Ectodermal cell (in vitro differentiated cells): ENCODE results near the gene DEPDC5.
"Not testable (repeated sequence)": the region's sequence is repeated elsewhere in the genome, so short reads cannot be mapped to it uniquely, and the experiment has no call there.

Experiments
- H3K27ac ChIP-seq: 2 replicates; pipeline ENCODE4 v1.7.0; 2013; ENCODE audit warnings: mild to moderate bottlenecking, low read depth, low read length; ENCODE audit not compliant: insufficient read depth, poor library complexity, severe bottlenecking
- H3K27me3 ChIP-seq: 2 replicates; pipeline ENCODE4 v1.7.0; 2013; ENCODE audit warnings: mild to moderate bottlenecking, low read length; ENCODE audit not compliant: insufficient read depth, control insufficient read depth, poor library complexity, severe bottlenecking
- H3K36me3 ChIP-seq: one replicate; pipeline ENCODE4 v1.7.0; 2013; ENCODE audit warnings: low read length; ENCODE audit not compliant: control insufficient read depth, insufficient read depth
- H3K4me1 ChIP-seq: one replicate; pipeline ENCODE4 v1.7.0; 2013; ENCODE audit warnings: low read length; ENCODE audit not compliant: control insufficient read depth, insufficient read depth
- H3K4me3 ChIP-seq: 2 replicates; pipeline ENCODE4 v1.7.0; 2013; ENCODE audit warnings: low read depth, low read length, control low read depth; ENCODE audit not compliant: insufficient read depth
- H3K9me3 ChIP-seq: 2 replicates; pipeline ENCODE4 v1.7.0; 2013; ENCODE audit warnings: mild to moderate bottlenecking, low read length, moderate library complexity; ENCODE audit not compliant: control insufficient read depth
- WGBS, 2 experiments: methylation state at CpG; one replicate each; pipeline ENCODE4 v1.1.7; 2013; ENCODE audit warnings: missing lambda C conversion rate in 2 of 2; 5-methylcytosine and 5-hydroxymethylcytosine counted together

The DEPDC5 gene

DNA sequence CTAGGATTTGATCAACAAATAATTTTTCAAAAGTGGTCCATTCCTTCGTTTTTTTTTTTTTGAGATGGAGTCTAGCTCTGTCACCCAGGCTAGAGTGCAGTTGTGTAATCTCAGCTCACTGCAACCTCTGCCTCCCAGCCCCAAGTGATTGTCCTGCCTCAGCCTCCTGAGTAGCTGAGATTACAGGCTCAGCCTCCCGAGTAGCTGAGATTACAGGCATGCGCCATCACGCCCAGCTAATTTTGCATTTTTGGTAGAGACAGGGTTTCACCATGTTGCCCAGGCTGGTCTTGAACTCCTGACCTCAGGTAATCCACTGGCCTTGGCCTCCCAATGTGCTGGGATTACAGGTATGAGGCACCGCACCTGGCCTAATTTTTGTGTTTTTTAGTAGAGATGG, 5.0 kb downstream of the DEPDC5 start:
- H3K27ac ChIP-seq, H3K4me3 ChIP-seq, H3K4me1 ChIP-seq, H3K9me3 ChIP-seq, H3K36me3 ChIP-seq, H3K27me3 ChIP-seq: not testable (repeated sequence)
- WGBS, 2 experiments = 93 to 94% methylated on average over 5 of the region's 5 CpGs

DNA sequence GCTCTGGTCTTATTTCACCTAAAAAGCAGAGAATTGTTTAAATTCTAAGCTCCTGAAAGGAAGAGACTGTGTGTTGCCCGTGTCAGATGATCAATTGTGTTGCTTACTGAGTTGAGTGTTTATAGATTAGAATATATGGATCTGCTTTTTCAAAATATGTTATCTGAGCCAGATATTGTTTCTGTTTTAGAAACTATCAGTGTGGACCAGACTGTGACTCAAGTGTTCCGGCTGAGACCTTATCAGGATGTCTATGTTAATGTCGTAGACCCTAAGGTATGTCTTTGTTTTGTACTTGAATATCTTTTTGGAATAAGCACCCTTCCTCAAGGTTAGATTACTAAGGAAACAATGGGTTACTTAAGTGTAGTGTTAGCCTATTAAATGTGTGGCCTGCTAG, 11.0 kb downstream of the DEPDC5 start:
- 97 to 99% methylated on average over 3 of the region's 3 CpGs for WGBS, 2 experiments
- Histone ChIP-seq H3K4me1 (no peaks in the 10 kb centered on the region), H3K36me3 (peaks cover 12% of the 10 kb centered on the region), H3K27me3 (no peaks in the 10 kb centered on the region), H3K4me3 (no peak overlapping the region), H3K9me3 (no peaks in the 10 kb centered on the region), H3K27ac (no peak overlapping the region)

DNA sequence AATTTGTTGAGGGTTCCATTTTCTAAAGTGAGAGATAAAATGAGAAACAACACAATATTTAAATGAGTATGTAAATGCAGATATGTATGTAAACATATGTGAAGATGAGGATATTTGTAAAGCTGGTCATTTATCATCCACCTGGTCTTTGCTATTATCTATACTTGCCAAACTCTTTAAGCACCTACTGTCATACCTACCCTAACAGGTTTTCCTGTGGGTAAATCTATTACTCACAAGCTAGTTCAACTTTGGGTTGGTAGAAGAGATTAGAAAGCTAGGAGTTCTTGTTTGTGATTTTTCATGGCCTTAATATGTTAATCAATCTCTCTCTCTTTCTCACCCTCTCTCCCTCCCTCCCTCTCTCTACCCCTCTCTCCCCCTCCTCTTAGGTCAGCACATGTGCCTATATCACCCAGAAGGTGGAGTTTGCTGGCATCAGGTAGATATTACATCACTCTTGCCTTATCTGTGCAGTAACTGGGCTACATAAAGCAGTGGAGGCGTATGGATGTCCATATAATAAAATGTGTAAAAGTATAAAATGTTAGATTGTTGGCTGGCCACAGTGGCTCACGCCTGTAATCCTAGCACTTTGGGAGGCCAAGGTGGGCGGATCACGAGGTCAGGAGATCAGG, 14.7 kb downstream of the DEPDC5 start:
- Histone ChIP-seq H3K27ac (no peak overlapping the region), H3K4me1 (no peaks in the 10 kb centered on the region), H3K4me3 (no peak overlapping the region), H3K36me3 (peaks cover 15% of the 10 kb centered on the region), H3K9me3 (no peaks in the 10 kb centered on the region), H3K27me3 (no peaks in the 10 kb centered on the region)
- WGBS, 2 experiments = 90 to 94% methylated on average over 4 of the region's 4 CpGs

DNA sequence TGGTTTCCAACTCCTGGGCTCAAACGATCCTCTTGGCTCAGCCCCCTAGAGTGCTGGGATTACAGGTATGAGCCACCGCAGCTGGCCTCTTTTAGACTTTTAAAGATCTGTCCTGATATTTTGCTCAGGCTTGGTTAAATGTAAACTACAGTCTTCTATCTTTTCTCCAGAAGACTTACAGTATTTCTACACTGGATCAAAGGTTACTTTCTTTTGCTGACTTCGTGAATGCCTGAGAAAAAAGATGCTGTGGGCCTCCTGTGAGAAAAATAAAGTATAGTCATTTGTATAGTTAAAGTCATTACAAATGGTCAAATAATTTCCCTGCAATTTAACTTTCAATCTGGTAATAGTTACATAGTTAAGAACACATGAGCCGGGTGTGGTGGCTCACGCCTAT, 19.6 kb downstream of the DEPDC5 start:
- Histone ChIP-seq H3K27me3 (no peaks in the 10 kb centered on the region), H3K9me3 (no peaks in the 10 kb centered on the region), H3K36me3 (peaks cover 10% of the 10 kb centered on the region), H3K4me1 (no peaks in the 10 kb centered on the region), H3K4me3 (no peak overlapping the region), H3K27ac (no peak overlapping the region)
- 92 to 96% methylated on average over 4 to 5 of the region's 5 CpGs for WGBS, 2 experiments

GRCh38 chr22:31776231-31776630, 22.4 kb downstream of the DEPDC5 start:
- Histone ChIP-seq H3K4me1 (no peaks in the 10 kb centered on the region), H3K36me3 (peaks cover 7% of the 10 kb centered on the region), H3K27ac (no peak overlapping the region), H3K9me3 (no peaks in the 10 kb centered on the region), H3K27me3 (no peaks in the 10 kb centered on the region), H3K4me3 (no peak overlapping the region)
- 90 to 94% methylated on average over 4 of the region's 4 CpGs for WGBS, 2 experiments

DNA sequence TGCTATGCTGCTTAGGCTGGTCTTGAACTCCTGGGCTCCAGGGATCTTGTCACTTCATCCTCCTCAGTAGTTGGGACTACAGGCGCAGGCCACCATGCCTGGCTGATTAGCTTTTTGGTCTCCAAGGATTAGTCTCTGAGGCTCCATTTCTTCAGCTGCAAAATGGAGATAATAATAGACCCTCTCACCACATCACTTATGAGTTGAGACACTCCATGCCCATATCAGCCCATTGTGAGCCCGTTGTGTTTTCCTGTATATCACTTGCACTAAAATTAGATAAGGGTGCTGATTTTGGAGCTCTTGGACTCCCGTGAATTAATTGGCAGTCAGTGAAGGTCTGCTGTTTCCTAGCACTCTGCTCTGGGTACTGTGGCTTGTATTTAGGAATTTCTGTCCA, 36.0 kb downstream of the DEPDC5 start:
- Histone ChIP-seq H3K27ac (no peak overlapping the region), H3K4me3 (no peak overlapping the region), H3K4me1 (no peaks in the 10 kb centered on the region), H3K27me3 (no peaks in the 10 kb centered on the region), H3K9me3 (no peaks in the 10 kb centered on the region), H3K36me3 (no peaks in the 10 kb centered on the region)
- WGBS, 2 experiments = 83 to 92% methylated on average over 3 of the region's 3 CpGs

DNA sequence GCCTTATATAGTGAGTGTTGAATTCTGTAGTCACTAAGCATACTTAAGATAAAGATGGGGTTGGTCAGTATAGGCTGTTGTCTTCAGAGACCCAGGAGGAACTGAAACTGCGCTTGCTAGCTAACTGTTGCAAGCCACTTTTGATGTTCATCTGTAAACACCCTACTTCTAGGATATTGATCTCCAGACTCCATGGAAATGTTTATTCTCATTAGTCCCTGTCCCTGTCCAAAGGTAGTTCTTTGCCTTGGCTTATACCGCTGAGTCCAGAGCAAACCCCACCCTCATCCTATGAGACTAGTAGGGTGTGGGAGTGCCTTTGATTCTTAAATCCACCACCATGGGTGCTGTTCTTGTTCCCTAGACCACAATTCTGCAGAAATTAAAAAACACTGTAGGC, 36.4 kb downstream of the DEPDC5 start:
- no peaks in the 10 kb centered on the region for H3K27me3 ChIP-seq
- no peak overlapping the region for H3K27ac ChIP-seq
- no peaks in the 10 kb centered on the region for H3K36me3 ChIP-seq
- no peaks in the 10 kb centered on the region for H3K9me3 ChIP-seq
- H3K4me1 ChIP-seq = no peaks in the 10 kb centered on the region
- no peak overlapping the region for H3K4me3 ChIP-seq
- 94 to 95% methylated on average over 1 to 2 of the region's 2 CpGs for WGBS, 2 experiments

GRCh38 chr22:31799358-31799757, 45.5 kb downstream of the DEPDC5 start:
- peaks cover 20% of the 10 kb centered on the region for H3K36me3 ChIP-seq
- H3K9me3 ChIP-seq, H3K27ac ChIP-seq, H3K27me3 ChIP-seq, H3K4me1 ChIP-seq, H3K4me3 ChIP-seq: not testable (repeated sequence)
- WGBS, 2 experiments = 84 to 97% methylated on average over 6 to 8 of the region's 8 CpGs

GRCh38 chr22:31800065-31800464, 46.2 kb downstream of the DEPDC5 start:
- H3K36me3 ChIP-seq = peaks cover 20% of the 10 kb centered on the region

DNA sequence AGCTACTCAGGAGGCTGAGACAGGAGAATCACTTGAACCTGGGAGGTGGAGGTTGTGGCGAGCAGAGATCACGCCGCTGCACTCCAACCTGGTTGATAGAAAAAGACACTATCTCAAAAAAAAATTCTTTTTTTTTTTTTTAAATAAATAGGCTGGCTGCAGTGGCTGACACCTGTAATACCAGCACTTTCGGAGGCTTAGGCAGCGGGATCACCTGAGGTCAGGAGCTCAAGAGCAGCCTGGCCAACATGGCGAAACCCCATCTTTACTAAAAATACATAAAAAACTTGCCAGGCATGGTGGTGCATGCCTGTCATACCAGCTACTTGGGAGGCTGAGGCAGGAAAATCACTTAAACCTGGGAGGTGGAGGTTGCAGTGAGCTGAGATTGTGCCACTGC, 47.0 kb downstream of the DEPDC5 start:
- H3K9me3 ChIP-seq, H3K27ac ChIP-seq, H3K4me3 ChIP-seq, H3K27me3 ChIP-seq, H3K4me1 ChIP-seq: not testable (repeated sequence)
- whole genome bisulfite sequencing, 2 experiments = 94 to 99% methylated on average over 4 to 6 of the region's 6 CpGs
- H3K36me3 ChIP-seq = peaks cover 20% of the 10 kb centered on the region

More at GRCh38 chr22:31800065-31800464, 46.2 kb downstream of the DEPDC5 start:
- H3K4me3 ChIP-seq = no peak overlapping the region
- H3K9me3 ChIP-seq = no peaks in the 10 kb centered on the region
- H3K27ac ChIP-seq = no peak overlapping the region
- no peaks in the 10 kb centered on the region for H3K27me3 ChIP-seq
- H3K4me1 ChIP-seq = no peaks in the 10 kb centered on the region

DNA sequence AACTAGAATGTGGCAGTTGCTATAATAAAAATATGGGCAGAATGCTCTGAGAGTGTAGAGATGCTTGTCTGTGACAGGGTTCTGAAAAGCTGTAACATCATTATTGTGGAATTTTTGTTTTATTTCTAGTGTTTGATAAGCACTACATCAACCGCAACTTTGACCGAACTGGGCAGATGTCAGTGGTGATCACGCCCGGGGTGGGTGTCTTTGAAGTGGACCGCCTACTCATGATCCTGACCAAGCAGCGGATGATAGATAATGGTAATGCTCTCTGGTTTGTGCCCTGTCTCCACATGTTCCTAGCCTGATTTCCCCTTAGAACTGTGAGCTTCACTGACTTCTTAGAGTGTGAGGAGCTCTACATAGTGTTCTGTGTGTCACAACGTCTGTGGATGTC, 48.8 kb downstream of the DEPDC5 start:
- no peak overlapping the region for H3K4me3 ChIP-seq
- H3K27me3 ChIP-seq = no peaks in the 10 kb centered on the region
- no peak overlapping the region for H3K27ac ChIP-seq
- H3K4me1 ChIP-seq = no peaks in the 10 kb centered on the region
- H3K36me3 ChIP-seq = peaks cover 26% of the 10 kb centered on the region
- WGBS, 2 experiments = 93 to 99% methylated on average over 7 of the region's 7 CpGs
- no peaks in the 10 kb centered on the region for H3K9me3 ChIP-seq
